Caco-2 (cell line): ENCODE data around the gene PELI1. TPM values are rescaled to one million over a fixed set of nuclear protein-coding genes. Genes with fewer than 3 reads are reported as not detected.

Experiments used
- BruUV-seq: library from RNA; stranded (reverse); fragments of 400-500 nt; replicated peaks from 2 replicates; lab custom pipeline; 2021; lab: Mats Ljungman, UMichigan
- CTCF ChIA-PET: fragments of 300-600 bp; sonication (Branson Sonifier 250); formaldehyde crosslinking; loops from one replicate; lab custom pipeline; 2022; ENCODE audit warnings: antibody characterized with exemption; lab: Charles Lee
- POLR2A ChIA-PET: fragments of 300-600 bp; sonication (Branson Sonifier 250); formaldehyde crosslinking; loops from one replicate; lab custom pipeline; 2022; ENCODE audit warnings: antibody characterized with exemption; lab: Charles Lee
- DNase-seq, 2 experiments: peaks; one replicate each; pipeline versions ENCODE4 v3.0.0 to v3.0.0-alpha.2; 2020 to 2022
- H3K27me3 ChIP-seq: replicated peaks from 2 replicates; pipeline ENCODE4 v1.6.0; 2011; ENCODE audit warnings: low read length; ENCODE audit not compliant: control insufficient read depth, insufficient read depth
- H3K36me3 ChIP-seq: 2 replicates; pipeline ENCODE4 v1.5.1; 2011; ENCODE audit warnings: low read length; ENCODE audit not compliant: control insufficient read depth, insufficient read depth
- H3K4me1 ChIP-seq: fragments of 250-450 bp; sonication (Bioruptor Pico); 2 replicates; pipeline ENCODE4 v1.5.1; 2020; ENCODE audit warnings: mild to moderate bottlenecking
- H3K4me3 ChIP-seq: 2 replicates; pipeline ENCODE4 v1.5.1; 2011; ENCODE audit warnings: low read depth, mild to moderate bottlenecking, control low read depth, low read length
- H3K9me3 ChIP-seq: fragments of 250-450 bp; sonication (Bioruptor Pico); 2 replicates; pipeline ENCODE4 v1.5.1; 2020; ENCODE audit warnings: mild to moderate bottlenecking, moderate library complexity
- H3K27ac Mint-ChIP-seq: one replicate; pipeline ENCODE4 v1.8.0; 2022; ENCODE audit warnings: mixed read lengths; ENCODE audit not compliant: unreplicated experiment
- H3K27me3 Mint-ChIP-seq: one replicate; pipeline ENCODE4 v1.8.0; 2022; ENCODE audit warnings: mixed read lengths; ENCODE audit not compliant: insufficient read depth, unreplicated experiment
- H3K36me3 Mint-ChIP-seq: one replicate; pipeline ENCODE4 v1.8.0; 2022; ENCODE audit warnings: mild to moderate bottlenecking, mixed read lengths; ENCODE audit not compliant: insufficient read depth, unreplicated experiment
- H3K4me1 Mint-ChIP-seq: one replicate; pipeline ENCODE4 v1.8.0; 2022; ENCODE audit warnings: low read depth, mixed read lengths; ENCODE audit not compliant: unreplicated experiment
- H3K4me3 Mint-ChIP-seq: one replicate; pipeline ENCODE4 v1.8.0; 2022; ENCODE audit warnings: mild to moderate bottlenecking, moderate library complexity, mixed read lengths; ENCODE audit not compliant: unreplicated experiment
- H3K9me3 Mint-ChIP-seq: one replicate; pipeline ENCODE4 v1.8.0; 2022; ENCODE audit warnings: mixed read lengths; ENCODE audit not compliant: unreplicated experiment
- CTCF ChIP-seq, 2 experiments: fragments of 200-600 bp in 1 of 2; IDR thresholded peaks; 1 replicate in 1 of 2; 2 replicates in 1 of 2; pipeline versions ENCODE4 v1.5.1 to v1.8.0; 2011 to 2022; ENCODE audit warnings: antibody characterized with exemption in 1 of 2, control low read depth in 1 of 2, inconsistent platforms in 1 of 2, low read depth in 1 of 2, low read length in 1 of 2, mild to moderate bottlenecking in 1 of 2, moderate library complexity in 1 of 2; ENCODE audit not compliant: insufficient read depth in 1 of 2, severe bottlenecking in 1 of 2, unreplicated experiment in 1 of 2
- intact Hi-C: fragments of 100-400 bp; cut with micrococcal nuclease; formaldehyde crosslinking; loops from one replicate; pipeline ENCODE4 v1.10.0; 2022; ENCODE audit not compliant: unreplicated experiment
- total RNA-seq: library from RNA; stranded (reverse); gene quantifications from 2 replicates; pipeline ENCODE4 v1.2.3, GENCODE V29; 2022

The PELI1 gene
- total RNA-seq, 1 experiment from 2014 or later: 64.1 TPM

GRCh38 chr2:64192125-64192479 lies 47.9 kb upstream of the PELI1 start:
- peaks cover 9% of the 10 kb centered on the region for H3K4me1 Mint-ChIP-seq

GRCh38 chr2:64189586-64189985 lies 45.4 kb upstream of the PELI1 start:
- TF ChIP-seq CTCF (IDR thresholded peaks at IDR 0.05; ENCODE audit: insufficient read depth in 1 of 2, low read depth in 1 of 2, low read length in 1 of 2, severe bottlenecking in 1 of 2, unreplicated experiment in 1 of 2): no peak
- 0 out of 2 replicates have a peak, but pooled peaks cover 6% of the 10 kb centered on the region for H3K4me1 ChIP-seq
- H3K4me3 Mint-ChIP-seq: no peak overlapping the region
- peaks cover 10% of the 10 kb centered on the region for H3K9me3 Mint-ChIP-seq
- H3K27me3 ChIP-seq: no peaks in the 10 kb centered on the region
- no peaks in the 10 kb centered on the region for H3K36me3 ChIP-seq
- no peaks in the 10 kb centered on the region; the same call in 1 of the 2 replicates for H3K9me3 ChIP-seq
- H3K27ac Mint-ChIP-seq: peak overlapping the region; percentile 36
- no peaks in the 10 kb centered on the region for H3K36me3 Mint-ChIP-seq
- H3K4me1 Mint-ChIP-seq: peaks cover 9% of the 10 kb centered on the region
- CTCF ChIA-PET: no interaction called here
- no TSS peak for BruUV-seq
- POLR2A ChIA-PET: no interaction called here
- intact Hi-C loops: no loop called here
- H3K4me3 ChIP-seq: no peak overlapping the region
- H3K27me3 Mint-ChIP-seq: no peaks in the 10 kb centered on the region
- no peak for DNase-seq

More at GRCh38 chr2:64192125-64192479, 47.9 kb upstream of the PELI1 start:
- peaks cover 10% of the 10 kb centered on the region for H3K9me3 Mint-ChIP-seq
- H3K27me3 Mint-ChIP-seq: no peaks in the 10 kb centered on the region
- Histone ChIP-seq H3K27me3 (no peaks in the 10 kb centered on the region), H3K4me1 (0 out of 2 replicates have a peak, but pooled peaks cover 6% of the 10 kb centered on the region), H3K9me3 (no peaks in the 10 kb centered on the region; the same call in 1 of the 2 replicates), H3K4me3 (no peak overlapping the region), H3K36me3 (no peaks in the 10 kb centered on the region)
- intact Hi-C loops: no loop called here
- no peak overlapping the region for H3K27ac Mint-ChIP-seq
- POLR2A ChIA-PET: no interaction called here
- H3K36me3 Mint-ChIP-seq: no peaks in the 10 kb centered on the region
- CTCF ChIA-PET: no interaction called here
- BruUV-seq: no TSS peak
- no peak for DNase-seq
- TF ChIP-seq CTCF (IDR thresholded peaks at IDR 0.05; ENCODE audit: insufficient read depth in 1 of 2, low read depth in 1 of 2, low read length in 1 of 2, severe bottlenecking in 1 of 2, unreplicated experiment in 1 of 2): no peak
- H3K4me3 Mint-ChIP-seq: no peak overlapping the region

- peaks cover 10% of the 10 kb centered on the region for H3K9me3 Mint-ChIP-seq
- peak overlapping the region; percentile 36 for H3K27ac Mint-ChIP-seq
These were observed 44.9 kb upstream of the PELI1 start for GRCh38 chr2:64189167-64189566.

More at GRCh38 chr2:64189167-64189566, 44.9 kb upstream of the PELI1 start:
- intact Hi-C loops: no loop called here
- ChIA-PET POLR2A (no interaction called here), CTCF (no interaction called here)
- Mint-ChIP-seq H3K4me3 (no peak overlapping the region), H3K36me3 (no peaks in the 10 kb centered on the region), H3K4me1 (peaks cover 9% of the 10 kb centered on the region), H3K27me3 (no peaks in the 10 kb centered on the region)
- 0 out of 2 replicates have a peak, but pooled peaks cover 6% of the 10 kb centered on the region for H3K4me1 ChIP-seq
- no peaks in the 10 kb centered on the region; the same call in 1 of the 2 replicates for H3K9me3 ChIP-seq
- no peak for TF ChIP-seq CTCF (IDR thresholded peaks at IDR 0.05; ENCODE audit: insufficient read depth in 1 of 2, low read depth in 1 of 2, low read length in 1 of 2, severe bottlenecking in 1 of 2, unreplicated experiment in 1 of 2)
- H3K4me3 ChIP-seq: no peak overlapping the region
- no peak for DNase-seq
- BruUV-seq: no TSS peak
- H3K36me3 ChIP-seq: no peaks in the 10 kb centered on the region
- no peaks in the 10 kb centered on the region for H3K27me3 ChIP-seq
